Activated CD8-positive, alpha-beta memory T cell treated with anti-CD3 and anti-CD28 coated beads, Interleukin-2, amount 50 U/mL, for 48 hours (primary cell): ENCODE results near the gene ZNF177.
"Not testable (repeated sequence)": the region's sequence is repeated elsewhere in the genome, so short reads cannot be mapped to it uniquely, and the experiment has no call there.

ENCODE experiments used
- DNase-seq: peaks from one replicate; pipeline ENCODE4 v3.0.0-alpha.2; 2020

The ZNF177 gene

GRCh38 chr19:9362905-9363304 is at the start of gene ZNF177:
Gene ZNF177, plus strand, starts transcription at chr19:9363013. Its CDS starts 15,299 bp downstream, at chr19:9378312.
- no peak for DNase-seq

GRCh38 chr19:9313756-9314155 is 49.1 kb upstream of the ZNF177 start:
- no peak for DNase-seq

GRCh38 chr19:9321338-9321737 is 41.5 kb upstream of the ZNF177 start:
- DNase-seq, result no peak

GRCh38 chr19:9321756-9322155 is 41.1 kb upstream of the ZNF177 start:
- DNase-seq, result not testable (repeated sequence)

GRCh38 chr19:9322201-9322600 is 40.6 kb upstream of the ZNF177 start:
- not testable (repeated sequence) for DNase-seq

GRCh38 chr19:9323557-9323918 is 39.3 kb upstream of the ZNF177 start:
- no peak for DNase-seq

- DNase-seq, result peak; percentile 99
Observed at GRCh38 chr19:9323919-9324583, 38.8 kb upstream of the ZNF177 start, which contains the start of gene ZNF559. Gene ZNF559, plus strand, starts transcription at chr19:9324179. Its CDS starts 14,371 bp downstream, at chr19:9338550.

GRCh38 chr19:9324584-9324962 is 38.2 kb upstream of the ZNF177 start:
- DNase-seq, result peak; percentile 58

GRCh38 chr19:9329999-9330398 is 32.8 kb upstream of the ZNF177 start:
- DNase-seq, result no peak

GRCh38 chr19:9342610-9343304 is 20.1 kb upstream of the ZNF177 start:
- DNase-seq, result no peak

- DNase-seq, result no peak
Observed at GRCh38 chr19:9345005-9345404, 17.8 kb upstream of the ZNF177 start.

GRCh38 chr19:9348253-9348652 is 14.6 kb upstream of the ZNF177 start:
- no peak for DNase-seq

GRCh38 chr19:9348671-9349070 is 14.1 kb upstream of the ZNF177 start:
- DNase-seq, result no peak

GRCh38 chr19:9352505-9352904 is 10.3 kb upstream of the ZNF177 start:
- no peak for DNase-seq

- no peak for DNase-seq
Observed at GRCh38 chr19:9353011-9353410, 9.8 kb upstream of the ZNF177 start.

GRCh38 chr19:9354651-9355050 is 8.2 kb upstream of the ZNF177 start:
- DNase-seq, result no peak

GRCh38 chr19:9370738-9371619 is 8.2 kb downstream of the ZNF177 start:
- DNase-seq, result no peak

- no peak for DNase-seq
Observed at GRCh38 chr19:9381361-9381785, 18.6 kb downstream of the ZNF177 start.

- DNase-seq, result peak; percentile 74
Observed at GRCh38 chr19:9406798-9407352, 44.1 kb downstream of the ZNF177 start.

GRCh38 chr19:9407827-9408226 is 45.0 kb downstream of the ZNF177 start:
- no peak for DNase-seq

GRCh38 chr19:9413240-9413954 is 50.6 kb downstream of the ZNF177 start:
- DNase-seq, result no peak

- no peak for DNase-seq
Observed at GRCh38 chr19:9427941-9428340, 65.1 kb downstream of the ZNF177 start.

GRCh38 chr19:9430444-9430843 is 67.6 kb downstream of the ZNF177 start:
- no peak for DNase-seq
